ENCODE measurements around the gene CIITA.
"Not testable (repeated sequence)": the region's sequence is repeated elsewhere in the genome, so short reads cannot be mapped to it uniquely, and the experiment has no call there.

The CIITA gene

DNA sequence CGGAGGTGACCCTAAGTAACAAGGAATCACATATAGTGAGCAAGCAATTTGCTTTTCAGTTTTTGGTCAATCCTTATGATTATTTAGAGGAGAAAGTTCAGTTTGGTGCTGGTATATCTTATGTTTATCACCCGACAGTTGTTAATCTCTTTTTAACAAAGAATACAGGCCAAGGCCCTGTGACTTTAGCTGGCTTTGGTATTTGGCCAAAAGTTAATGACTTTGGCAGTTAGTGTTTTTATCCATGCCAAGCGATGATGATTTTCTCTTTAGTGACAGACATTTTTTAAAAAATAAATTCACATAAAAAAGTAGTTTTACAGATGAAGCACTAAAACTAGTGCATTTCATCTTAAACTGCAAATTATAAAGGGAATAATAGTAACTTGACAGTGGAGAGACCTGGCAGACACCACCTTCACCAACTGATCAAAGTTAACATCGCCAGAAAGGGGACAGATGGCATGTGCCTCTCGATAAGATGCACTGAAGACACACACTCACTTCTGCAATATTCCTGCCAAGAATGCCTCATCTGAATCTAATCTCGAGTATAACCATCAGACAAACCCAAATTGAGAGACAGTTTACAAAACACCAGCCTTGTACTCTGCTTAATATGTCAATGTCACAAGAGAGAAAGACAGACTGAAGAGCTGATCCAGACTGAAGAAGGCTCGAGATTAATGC, 58.4 kb downstream of the CIITA start:
- no peak for DNase-seq (ENCODE audit: low read depth in 2 of 2, low spot score in 1 of 2)

DNA sequence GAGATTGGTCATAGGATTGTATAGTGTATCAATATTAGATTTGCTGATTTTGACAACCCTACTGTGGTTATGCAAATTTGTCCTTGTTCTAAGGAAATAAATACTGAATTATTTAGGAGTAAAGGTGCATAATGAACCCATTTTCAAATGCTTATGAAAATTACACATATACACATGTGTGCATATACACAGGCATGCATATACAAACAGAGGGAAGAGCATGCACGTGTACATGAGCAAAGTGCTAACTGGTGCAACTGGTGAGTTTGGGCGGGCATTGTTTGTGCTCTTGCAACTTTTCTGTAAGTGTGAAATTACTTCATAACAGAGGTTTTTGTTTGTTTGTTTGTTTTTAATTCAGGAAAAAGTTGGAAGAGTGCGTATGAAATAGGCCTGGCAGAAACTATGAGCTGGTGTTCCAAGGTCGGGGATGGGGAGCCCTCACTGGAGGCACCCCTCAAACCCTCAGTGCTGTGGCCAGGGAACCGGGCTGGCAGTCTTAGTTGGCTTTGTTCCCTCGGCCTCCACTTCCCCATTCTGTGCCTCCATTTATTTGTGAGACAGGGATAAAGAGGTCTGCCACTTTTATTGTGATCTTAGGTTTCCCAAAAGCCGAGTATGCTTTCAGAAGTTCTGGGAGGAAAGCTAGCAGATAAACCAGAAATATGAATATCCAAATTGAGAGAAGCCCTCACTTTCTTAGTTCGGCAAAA, 59.4 kb downstream of the CIITA start:
- DNase-seq (ENCODE audit: low read depth in 2 of 2, low spot score in 1 of 2), result no peak

- no peak for DNase-seq (ENCODE audit: low read depth in 2 of 2, low spot score in 1 of 2)
Measured at GRCh38 chr16:10937068-10937859, 60.3 kb downstream of the CIITA start.

DNA sequence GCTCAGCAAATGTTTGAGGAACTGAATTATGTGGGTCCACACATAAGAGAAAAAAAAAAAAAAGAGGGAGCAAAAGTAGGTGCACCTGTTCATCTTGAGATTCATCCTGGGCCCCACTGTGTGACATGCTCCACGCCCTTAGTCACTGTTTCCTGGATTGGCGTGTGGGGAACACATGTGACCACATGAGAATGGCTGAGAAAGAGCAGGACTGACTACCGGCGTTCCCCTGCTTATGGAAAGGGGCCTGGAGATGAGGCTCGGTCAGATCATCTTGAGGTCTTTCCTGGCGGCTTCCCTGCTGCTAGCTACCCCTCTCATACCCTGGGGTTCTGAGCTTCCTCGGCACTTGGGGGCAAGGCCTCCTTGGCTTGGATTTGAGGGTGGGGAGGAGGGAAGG, 61.3 kb downstream of the CIITA start:
- no peak for DNase-seq (ENCODE audit: low read depth in 2 of 2, low spot score in 1 of 2)

DNA sequence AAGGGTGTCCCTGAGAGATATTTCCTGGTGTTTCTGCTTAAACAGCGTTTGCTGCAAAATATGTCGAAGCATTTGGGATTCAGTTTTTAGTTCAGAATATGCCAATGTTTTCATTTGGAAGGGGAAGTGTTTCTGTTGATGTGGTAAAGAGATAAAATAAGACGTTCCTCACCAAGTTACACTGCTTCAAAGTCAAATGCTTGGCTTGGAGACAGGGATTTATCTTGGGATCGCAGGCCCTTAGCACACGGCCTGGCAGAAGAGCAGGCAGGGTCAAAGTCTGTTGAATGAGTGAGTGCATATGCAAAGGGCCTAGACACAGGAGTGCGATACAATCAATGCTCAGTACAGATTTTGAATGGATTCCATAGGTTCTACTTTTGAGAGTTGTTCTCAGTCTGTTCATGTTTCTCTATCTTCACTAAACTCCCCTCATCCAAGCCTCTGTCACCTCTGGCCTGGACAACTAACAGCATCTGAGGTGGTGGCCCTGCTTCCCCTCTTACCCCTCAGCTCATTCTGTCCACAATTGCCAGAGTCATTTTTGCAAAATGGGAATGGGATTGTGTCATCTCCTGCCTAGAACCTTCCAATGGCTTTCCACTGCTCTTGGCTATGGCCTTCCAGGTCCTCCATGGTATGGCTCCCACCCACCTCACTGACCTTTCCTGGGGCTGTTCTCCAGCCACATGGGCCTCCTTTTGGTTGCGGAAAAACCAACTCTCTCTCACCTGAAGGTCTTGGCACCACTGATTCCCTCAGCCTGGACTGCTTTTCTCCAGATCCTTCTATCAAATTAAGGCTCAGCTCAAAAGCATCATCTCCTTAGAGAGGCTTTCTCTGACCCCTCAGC, 62.0 kb downstream of the CIITA start:
- DNase-seq (ENCODE audit: low read depth in 2 of 2, low spot score in 1 of 2), result no peak

- no peak for DNase-seq (ENCODE audit: low read depth in 2 of 2, low spot score in 1 of 2)
Measured at GRCh38 chr16:10939649-10940234, 62.7 kb downstream of the CIITA start.

GRCh38 chr16:10940501-10941079, 63.6 kb downstream of the CIITA start:
- no peak for DNase-seq (ENCODE audit: low read depth in 2 of 2, low spot score in 1 of 2)

- DNase-seq (ENCODE audit: low read depth in 2 of 2, low spot score in 1 of 2), result no peak
Measured at GRCh38 chr16:10941127-10941933, 64.3 kb downstream of the CIITA start.

- DNase-seq (ENCODE audit: low read depth in 2 of 2, low spot score in 1 of 2), result not testable (repeated sequence)
Measured at GRCh38 chr16:10941935-10942351, 64.9 kb downstream of the CIITA start.

DNA sequence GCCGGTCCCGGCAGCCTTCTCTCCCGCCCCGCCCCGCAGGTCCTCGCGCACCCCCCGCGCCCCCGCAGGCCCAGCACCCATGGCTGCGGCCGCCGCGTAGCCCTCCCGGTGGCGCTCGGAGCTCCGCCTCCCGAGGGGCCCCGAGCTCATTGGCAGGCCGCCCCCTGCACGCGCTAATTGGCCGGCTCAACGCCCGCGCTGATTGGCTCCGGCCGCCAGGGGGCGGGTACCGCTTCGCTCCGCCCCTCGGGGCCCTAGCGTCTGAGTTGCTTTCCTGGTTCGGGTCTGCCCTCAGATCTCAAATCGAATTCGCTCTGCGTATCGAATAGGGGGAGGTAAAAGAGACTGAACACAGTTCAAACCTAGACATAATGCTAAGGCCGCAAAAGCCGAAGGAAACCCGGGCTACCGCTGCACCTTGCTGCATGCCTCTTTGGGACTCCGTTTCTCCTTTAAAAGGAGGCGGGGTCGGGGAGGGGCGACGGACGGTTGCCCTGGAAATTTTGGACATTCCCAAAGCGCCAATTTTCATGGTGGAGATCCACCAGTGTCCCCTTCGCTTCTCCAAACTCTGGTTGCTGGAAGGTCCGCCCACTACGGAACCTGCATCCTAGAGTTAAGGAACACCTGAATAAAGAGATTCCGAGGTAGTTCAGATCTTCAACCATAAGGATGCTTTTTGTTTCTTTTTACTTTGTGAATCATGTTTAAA, 65.5 kb downstream of the CIITA start, which contains the start of gene DEXI:
DEXI (minus strand) TSS at position 117 of the 712 bp plus-strand sequence. CDS start 463 bp downstream, outside the sequence.
- DNase-seq (ENCODE audit: low read depth in 2 of 2, low spot score in 1 of 2), result peak; percentile 85 to 91

GRCh38 chr16:10943064-10943353, 66.0 kb downstream of the CIITA start:
- no peak for DNase-seq (ENCODE audit: low read depth in 2 of 2, low spot score in 1 of 2)

GRCh38 chr16:10944249-10945064, 67.5 kb downstream of the CIITA start, which contains the start of gene CLEC16A:
TSS of gene CLEC16A (plus strand) at chr16:10944564. CDS start at chr16:10944718, 154 bp downstream.
- peak; percentile 87 to 90 for DNase-seq (ENCODE audit: low read depth in 2 of 2, low spot score in 1 of 2)

DNA sequence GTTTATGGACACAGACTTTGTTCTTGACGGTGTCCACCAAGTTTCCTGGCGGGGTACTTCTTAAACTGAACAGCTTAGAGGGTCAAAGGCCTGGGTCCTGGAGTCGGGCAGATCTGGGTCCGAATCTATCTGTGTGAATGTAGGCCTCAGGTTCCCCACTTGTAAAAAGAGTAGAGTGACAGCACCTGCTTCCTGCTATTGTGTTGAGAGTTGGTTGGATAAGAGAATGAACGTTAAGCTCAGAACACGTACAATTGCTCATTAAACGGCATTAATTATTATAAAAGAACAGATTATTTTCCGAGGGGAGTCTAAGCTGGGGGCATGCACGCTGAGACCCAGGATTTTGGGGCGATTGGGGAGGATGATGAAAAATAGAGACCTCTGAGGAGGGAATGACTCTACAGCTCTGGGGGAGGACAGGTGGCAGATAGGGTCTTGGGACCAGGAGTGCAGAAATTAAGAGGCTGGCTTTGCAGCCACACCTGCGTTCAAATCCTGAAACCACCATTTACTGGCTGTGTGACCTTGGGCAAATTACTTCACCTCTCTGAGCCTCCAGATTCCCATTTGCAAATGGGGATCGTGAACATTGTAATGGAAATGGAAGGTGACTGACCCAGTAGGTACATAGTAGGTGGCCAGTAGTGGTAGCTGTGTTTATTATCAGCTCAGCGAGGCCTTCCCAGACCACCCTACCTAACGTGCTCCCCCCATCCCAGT, 68.2 kb downstream of the CIITA start:
- no peak for DNase-seq (ENCODE audit: low read depth in 2 of 2, low spot score in 1 of 2)

DNA sequence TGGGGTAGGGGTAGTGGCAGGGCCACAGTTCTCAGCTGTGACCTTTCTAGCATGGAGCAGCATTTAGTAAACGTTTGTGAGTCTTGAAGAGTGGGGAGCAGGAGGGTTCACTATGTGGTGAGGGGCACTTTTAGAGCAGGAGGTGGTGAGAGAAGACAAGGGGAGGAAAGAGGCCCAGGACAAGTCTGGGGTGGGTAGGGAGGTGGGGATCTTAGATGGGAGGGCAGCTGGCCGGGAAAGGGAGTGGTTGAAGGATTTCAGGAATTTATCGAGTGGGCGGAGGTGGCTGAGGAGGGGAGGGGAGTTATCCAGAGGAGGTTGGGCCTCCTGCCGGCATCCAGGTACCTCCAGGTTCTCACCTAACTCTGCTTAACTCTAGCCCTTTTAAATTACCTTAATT, 69.3 kb downstream of the CIITA start:
- DNase-seq (ENCODE audit: low read depth in 2 of 2, low spot score in 1 of 2), result no peak

DNA sequence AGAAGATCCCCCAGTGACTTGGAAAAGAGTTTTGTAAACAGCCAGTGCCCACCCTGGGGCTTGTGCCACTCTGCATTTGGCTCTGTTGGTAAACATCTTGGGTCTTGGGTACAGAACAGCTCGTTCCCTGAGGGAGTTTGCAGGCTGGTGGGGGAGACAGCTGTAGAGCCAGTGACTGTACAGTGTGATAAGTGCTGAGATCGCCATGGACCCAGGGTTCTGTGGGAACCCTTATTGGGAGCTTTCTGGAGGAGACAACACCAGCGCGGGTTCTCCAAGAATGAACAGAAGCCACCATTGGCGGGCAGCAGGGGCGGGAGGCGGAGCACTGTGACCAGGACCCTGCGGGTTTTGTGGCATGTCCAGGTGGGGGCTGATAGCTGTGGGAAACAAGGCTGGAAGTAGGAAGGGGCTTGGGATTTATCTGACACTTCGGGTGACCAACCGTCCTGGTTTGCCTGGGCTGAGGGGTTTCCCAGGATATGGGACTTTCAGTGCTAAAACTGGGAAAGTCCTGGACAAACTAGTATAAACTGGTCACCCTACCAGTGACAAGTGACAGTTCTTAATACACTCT, 70.3 kb downstream of the CIITA start:
- DNase-seq (ENCODE audit: low read depth in 2 of 2, low spot score in 1 of 2), result no peak

DNA sequence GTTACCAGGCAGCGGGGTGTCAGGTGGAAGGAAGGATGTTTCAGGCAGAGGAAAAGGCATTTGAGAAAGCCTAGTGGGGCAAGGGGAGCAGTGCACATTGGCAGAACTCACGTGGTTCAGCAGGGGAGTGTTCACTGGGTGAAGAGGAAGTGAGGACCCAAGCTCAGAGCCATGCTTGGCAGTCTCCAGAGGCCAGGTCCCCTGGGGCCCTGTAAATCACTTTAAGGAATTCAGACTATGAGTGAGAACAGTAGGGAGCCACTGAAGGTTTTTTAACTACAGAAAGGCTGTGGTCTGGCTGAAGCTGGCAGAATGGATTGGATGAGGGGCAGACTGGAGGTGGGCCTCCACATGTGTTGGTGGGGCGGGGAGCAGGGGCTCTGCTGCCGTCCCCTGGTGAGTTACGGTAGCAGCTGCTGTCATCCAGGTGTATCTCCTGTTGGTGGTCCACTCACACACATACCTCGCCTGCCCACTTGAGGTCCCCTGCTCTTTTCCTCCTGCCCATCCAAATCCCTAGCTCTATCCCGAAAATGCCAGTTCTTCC, 72.5 kb downstream of the CIITA start:
- DNase-seq (ENCODE audit: low read depth in 2 of 2, low spot score in 1 of 2), result no peak

GRCh38 chr16:10950393-10950792, 73.4 kb downstream of the CIITA start:
- DNase-seq (ENCODE audit: low read depth in 2 of 2, low spot score in 1 of 2), result no peak

Measured in stimulated activated CD8-positive, alpha-beta memory T cell treated with anti-CD3 and anti-CD28 coated beads, Interleukin-4, amount 100 ng/mL, for 4 hours (primary cell).